ENCODE results near the gene SLC6A9. TPM values are rescaled to one million over a fixed set of nuclear protein-coding genes. Genes with fewer than 3 reads are reported as not detected.

Gene SLC6A9
- total and polyA plus RNA-seq, 4 donors = 0.57 to 47.7 (median 3.6) TPM

GRCh38 chr1:43969416-43969745 lies 61.9 kb downstream of the SLC6A9 start:
- peaks cover 0 to 27% (median 5%) of the 10 kb centered on the region in 4 donors for H3K36me3 ChIP-seq (ENCODE audit: control insufficient read depth in 4 of 4, insufficient read depth in 3 of 4, low read depth in 1 of 4, low read length in 3 of 4)

GRCh38 chr1:43968348-43968948 lies 62.8 kb downstream of the SLC6A9 start:
- H3K4me3 ChIP-seq (ENCODE audit: low read depth in 1 of 3, low read length in 3 of 3) = no peak overlapping the region
- WGBS = 84% methylated on average over 6 of the region's 6 CpGs
- no peak for DNase-seq (ENCODE audit: low spot score)
- peaks cover 0 to 32% (median 6%) of the 10 kb centered on the region in 4 donors for H3K36me3 ChIP-seq (ENCODE audit: control insufficient read depth in 4 of 4, insufficient read depth in 3 of 4, low read depth in 1 of 4, low read length in 3 of 4)
- H3K27ac ChIP-seq (ENCODE audit: low read depth in 1 of 2, low read length in 2 of 2) = no peak overlapping the region
- H3K9me3 ChIP-seq (ENCODE audit: control insufficient read depth in 4 of 4, low read length in 3 of 4) = no peaks in the 10 kb centered on the region
- no peak overlapping the region for H3K9ac ChIP-seq (ENCODE audit: low read depth in 1 of 2, low read length in 2 of 2)
- peaks cover 1 to 16% (median 9%) of the 10 kb centered on the region in 4 donors for H3K4me1 ChIP-seq (ENCODE audit: control insufficient read depth in 4 of 4, insufficient read depth in 4 of 4, low read length in 3 of 4)
- no peaks in the 10 kb centered on the region for H3K27me3 ChIP-seq (ENCODE audit: control insufficient read depth in 4 of 4, insufficient read depth in 4 of 4, low read length in 3 of 4)
- TF ChIP-seq, protein P1, sequence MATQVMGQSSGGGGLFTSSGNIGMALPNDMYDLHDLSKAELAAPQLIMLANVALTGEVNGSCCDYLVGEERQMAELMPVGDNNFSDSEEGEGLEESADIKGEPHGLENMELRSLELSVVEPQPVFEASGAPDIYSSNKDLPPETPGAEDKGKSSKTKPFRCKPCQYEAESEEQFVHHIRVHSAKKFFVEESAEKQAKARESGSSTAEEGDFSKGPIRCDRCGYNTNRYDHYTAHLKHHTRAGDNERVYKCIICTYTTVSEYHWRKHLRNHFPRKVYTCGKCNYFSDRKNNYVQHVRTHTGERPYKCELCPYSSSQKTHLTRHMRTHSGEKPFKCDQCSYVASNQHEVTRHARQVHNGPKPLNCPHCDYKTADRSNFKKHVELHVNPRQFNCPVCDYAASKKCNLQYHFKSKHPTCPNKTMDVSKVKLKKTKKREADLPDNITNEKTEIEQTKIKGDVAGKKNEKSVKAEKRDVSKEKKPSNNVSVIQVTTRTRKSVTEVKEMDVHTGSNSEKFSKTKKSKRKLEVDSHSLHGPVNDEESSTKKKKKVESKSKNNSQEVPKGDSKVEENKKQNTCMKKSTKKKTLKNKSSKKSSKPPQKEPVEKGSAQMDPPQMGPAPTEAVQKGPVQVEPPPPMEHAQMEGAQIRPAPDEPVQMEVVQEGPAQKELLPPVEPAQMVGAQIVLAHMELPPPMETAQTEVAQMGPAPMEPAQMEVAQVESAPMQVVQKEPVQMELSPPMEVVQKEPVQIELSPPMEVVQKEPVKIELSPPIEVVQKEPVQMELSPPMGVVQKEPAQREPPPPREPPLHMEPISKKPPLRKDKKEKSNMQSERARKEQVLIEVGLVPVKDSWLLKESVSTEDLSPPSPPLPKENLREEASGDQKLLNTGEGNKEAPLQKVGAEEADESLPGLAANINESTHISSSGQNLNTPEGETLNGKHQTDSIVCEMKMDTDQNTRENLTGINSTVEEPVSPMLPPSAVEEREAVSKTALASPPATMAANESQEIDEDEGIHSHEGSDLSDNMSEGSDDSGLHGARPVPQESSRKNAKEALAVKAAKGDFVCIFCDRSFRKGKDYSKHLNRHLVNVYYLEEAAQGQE (IDR thresholded peaks at IDR 0.05) = peak; percentile 98
- no peak for TF ChIP-seq TAF1 (conservative IDR thresholded peaks at IDR 0.05)

More at GRCh38 chr1:43969416-43969745, 61.9 kb downstream of the SLC6A9 start:
- TF ChIP-seq RAD21 (IDR thresholded peaks at IDR 0.05) (no peak), FOXA2 (IDR thresholded peaks at IDR 0.05) (no peak), JUND (IDR thresholded peaks at IDR 0.05) (no peak), FOXA1 (IDR thresholded peaks at IDR 0.05) (no peak), HNF4A (conservative IDR thresholded peaks at IDR 0.05) (peak in 1 of 2 donors; percentile 14), ATF3 (IDR thresholded peaks at IDR 0.05) (no peak), GABPA (IDR thresholded peaks at IDR 0.05 in 1 of 2, conservative IDR thresholded peaks at IDR 0.05 in 1 of 2) (no peak), SP1 (IDR thresholded peaks at IDR 0.05) (no peak)
- TF ChIP-seq, protein P2, sequence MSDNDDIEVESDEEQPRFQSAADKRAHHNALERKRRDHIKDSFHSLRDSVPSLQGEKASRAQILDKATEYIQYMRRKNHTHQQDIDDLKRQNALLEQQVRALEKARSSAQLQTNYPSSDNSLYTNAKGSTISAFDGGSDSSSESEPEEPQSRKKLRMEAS (IDR thresholded peaks at IDR 0.05) = no peak
- no peak overlapping the region for H3K9ac ChIP-seq (ENCODE audit: low read depth in 1 of 2, low read length in 2 of 2)
- no peaks in the 10 kb centered on the region for H3K27me3 ChIP-seq (ENCODE audit: control insufficient read depth in 4 of 4, insufficient read depth in 4 of 4, low read length in 3 of 4)
- no peak overlapping the region for H3K27ac ChIP-seq (ENCODE audit: low read depth in 1 of 2, low read length in 2 of 2)
- no peaks in the 10 kb centered on the region for H3K9me3 ChIP-seq (ENCODE audit: control insufficient read depth in 4 of 4, low read length in 3 of 4)
- WGBS = 54% methylated on average over 7 of the region's 7 CpGs
- peaks cover 3 to 25% (median 17%) of the 10 kb centered on the region in 4 donors for H3K4me1 ChIP-seq (ENCODE audit: control insufficient read depth in 4 of 4, insufficient read depth in 4 of 4, low read length in 3 of 4)
- peak overlapping the region in 1 of 3 donors; percentile 2 for H3K4me3 ChIP-seq (ENCODE audit: low read depth in 1 of 3, low read length in 3 of 3)
- no peak for DNase-seq (ENCODE audit: low spot score)

GRCh38 chr1:43965316-43965715 lies 65.9 kb downstream of the SLC6A9 start:
- Histone ChIP-seq H3K4me1 (ENCODE audit: control insufficient read depth in 4 of 4, insufficient read depth in 4 of 4, low read length in 3 of 4) (peaks cover under 1 to 8% (median 3%) of the 10 kb centered on the region in 4 donors), H3K9ac (ENCODE audit: low read depth in 1 of 2, low read length in 2 of 2) (no peak overlapping the region), H3K4me3 (ENCODE audit: low read depth in 1 of 3, low read length in 3 of 3) (no peak overlapping the region), H3K27ac (ENCODE audit: low read depth in 1 of 2, low read length in 2 of 2) (no peak overlapping the region), H3K36me3 (ENCODE audit: control insufficient read depth in 4 of 4, insufficient read depth in 3 of 4, low read depth in 1 of 4, low read length in 3 of 4) (peaks cover 4 to 48% (median 10%) of the 10 kb centered on the region in 4 donors), H3K27me3 (ENCODE audit: control insufficient read depth in 4 of 4, insufficient read depth in 4 of 4, low read length in 3 of 4) (no peaks in the 10 kb centered on the region), H3K9me3 (ENCODE audit: control insufficient read depth in 4 of 4, low read length in 3 of 4) (no peaks in the 10 kb centered on the region)
- DNase-seq (ENCODE audit: low spot score) = no peak
- WGBS = 68% methylated on average over 3 of the region's 3 CpGs
- no peak for TF ChIP-seq HNF4G (IDR thresholded peaks at IDR 0.05)
- TF ChIP-seq YY1 (IDR thresholded peaks at IDR 0.05) = no peak
- no peak for TF ChIP-seq RAD21 (IDR thresholded peaks at IDR 0.05)
- no peak for TF ChIP-seq ATF3 (IDR thresholded peaks at IDR 0.05)
- TF ChIP-seq RXRA (IDR thresholded peaks at IDR 0.05) = no peak
- no peak for TF ChIP-seq HNF4A (conservative IDR thresholded peaks at IDR 0.05)
- no peak for TF ChIP-seq TAF1 (conservative IDR thresholded peaks at IDR 0.05)
- TF ChIP-seq, protein P3, sequence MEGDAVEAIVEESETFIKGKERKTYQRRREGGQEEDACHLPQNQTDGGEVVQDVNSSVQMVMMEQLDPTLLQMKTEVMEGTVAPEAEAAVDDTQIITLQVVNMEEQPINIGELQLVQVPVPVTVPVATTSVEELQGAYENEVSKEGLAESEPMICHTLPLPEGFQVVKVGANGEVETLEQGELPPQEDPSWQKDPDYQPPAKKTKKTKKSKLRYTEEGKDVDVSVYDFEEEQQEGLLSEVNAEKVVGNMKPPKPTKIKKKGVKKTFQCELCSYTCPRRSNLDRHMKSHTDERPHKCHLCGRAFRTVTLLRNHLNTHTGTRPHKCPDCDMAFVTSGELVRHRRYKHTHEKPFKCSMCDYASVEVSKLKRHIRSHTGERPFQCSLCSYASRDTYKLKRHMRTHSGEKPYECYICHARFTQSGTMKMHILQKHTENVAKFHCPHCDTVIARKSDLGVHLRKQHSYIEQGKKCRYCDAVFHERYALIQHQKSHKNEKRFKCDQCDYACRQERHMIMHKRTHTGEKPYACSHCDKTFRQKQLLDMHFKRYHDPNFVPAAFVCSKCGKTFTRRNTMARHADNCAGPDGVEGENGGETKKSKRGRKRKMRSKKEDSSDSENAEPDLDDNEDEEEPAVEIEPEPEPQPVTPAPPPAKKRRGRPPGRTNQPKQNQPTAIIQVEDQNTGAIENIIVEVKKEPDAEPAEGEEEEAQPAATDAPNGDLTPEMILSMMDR (IDR thresholded peaks at IDR 0.05; ENCODE audit: low read depth, low read length, missing input control) = no peak
- no peak for TF ChIP-seq EGR1 (IDR thresholded peaks at IDR 0.05; ENCODE audit: low read depth in 2 of 2)
- no peak for TF ChIP-seq FOXA2 (IDR thresholded peaks at IDR 0.05)
- TF ChIP-seq, protein P1 (IDR thresholded peaks at IDR 0.05) = no peak
- no peak for TF ChIP-seq JUND (IDR thresholded peaks at IDR 0.05)
- no peak for TF ChIP-seq SP1 (IDR thresholded peaks at IDR 0.05)

Measured in liver (tissue), 9 donors.